Activated CD4-positive, alpha-beta T cell treated with anti-CD3 and anti-CD28 coated beads, Interleukin-2, amount 50 U/mL, for 4 hours (primary cell): ENCODE data around the gene GOT2.
A peak's percentile ranks its signal among the peaks of the same experiment; 100 is the strongest.
"Not testable (repeated sequence)": the region's sequence is repeated elsewhere in the genome, so short reads cannot be mapped to it uniquely, and the experiment has no call there.

ENCODE experiments used
- DNase-seq, 2 experiments: peaks; one replicate each; pipeline ENCODE4 v3.0.0-alpha.2; 2020

GOT2 gene

DNA sequence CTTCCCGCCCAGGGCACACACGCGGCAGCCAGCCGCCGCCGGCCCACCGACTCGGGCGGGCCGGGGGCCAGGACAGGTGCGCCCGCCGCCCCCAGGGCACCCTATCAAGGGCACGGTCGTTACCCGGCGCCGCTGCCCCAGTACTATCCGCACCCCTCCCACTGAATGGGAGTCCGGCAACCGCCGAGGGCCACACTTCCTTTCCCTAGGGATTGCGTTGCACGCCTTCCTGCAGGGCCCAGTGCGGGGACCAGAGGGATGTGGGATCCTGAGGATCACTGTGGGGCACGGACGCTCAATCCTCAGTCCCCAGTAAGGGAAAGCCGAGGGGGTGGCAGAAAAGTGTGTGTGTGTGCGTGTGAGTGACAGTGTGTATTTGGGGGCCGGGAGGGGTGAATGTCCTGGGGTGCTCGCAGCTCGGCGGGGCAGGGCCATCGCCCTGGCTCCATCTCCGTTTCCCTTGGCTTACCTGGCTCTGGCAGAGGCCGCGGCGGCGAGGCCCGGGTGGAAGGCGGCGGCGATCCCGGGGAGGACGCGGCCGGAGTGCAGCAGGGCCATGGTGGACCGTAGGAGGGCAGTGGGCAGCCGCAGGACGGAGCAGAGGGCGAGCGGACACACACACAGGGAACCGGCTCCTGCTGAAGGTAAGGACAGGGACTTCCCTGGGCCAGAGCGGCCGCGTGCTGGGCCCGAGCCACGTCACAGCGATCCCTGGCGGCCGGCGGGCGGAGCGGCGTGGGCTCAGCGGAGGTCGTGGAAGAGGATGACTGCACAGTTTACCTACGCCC is at the start of gene GOT2:
GOT2 (minus strand) TSS at position 646 of the 788 bp plus-strand sequence; CDS start at position 558, 88 bp downstream.
- peak; percentile 68 to 73 for DNase-seq

DNA sequence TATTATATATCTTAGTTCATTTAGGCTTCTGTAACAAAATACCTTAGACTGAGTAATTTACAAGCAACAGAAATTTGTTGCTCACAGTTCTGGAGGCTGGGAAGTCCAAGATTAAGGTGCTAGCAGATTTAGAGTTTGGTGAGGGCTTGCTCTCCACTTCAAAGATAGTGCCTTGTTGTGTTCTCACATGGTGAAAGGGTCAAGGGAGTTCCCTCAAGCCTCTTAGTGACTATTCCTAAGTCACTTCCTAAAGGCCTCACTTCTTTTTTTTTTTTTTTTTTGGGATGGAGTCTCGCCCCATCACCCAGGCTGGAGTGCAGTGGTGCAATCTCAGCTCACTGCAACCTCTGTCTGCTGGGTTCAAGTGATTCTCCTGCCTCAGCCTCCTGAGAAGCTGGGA is 45.2 kb upstream of the GOT2 start:
- DNase-seq: not testable (repeated sequence)

DNA sequence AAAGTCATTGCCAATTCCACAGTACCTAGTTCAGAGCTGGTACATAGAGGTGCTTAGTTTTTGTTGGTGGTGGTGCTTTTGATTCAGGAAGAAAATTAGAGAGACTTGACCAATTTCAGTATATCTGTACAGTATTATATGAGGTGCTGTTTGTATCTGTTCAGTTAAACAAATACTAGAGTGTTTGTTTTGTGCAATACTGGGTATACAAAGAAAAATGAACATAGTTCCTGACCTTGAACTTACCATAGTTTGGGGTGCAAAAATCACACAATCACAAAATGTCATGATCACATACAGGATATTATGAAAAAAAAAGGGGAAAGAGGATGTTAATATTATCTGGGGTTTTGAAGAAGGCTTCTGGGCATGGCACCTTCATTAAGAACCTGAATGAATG is 39.8 kb upstream of the GOT2 start:
- DNase-seq: no peak

DNA sequence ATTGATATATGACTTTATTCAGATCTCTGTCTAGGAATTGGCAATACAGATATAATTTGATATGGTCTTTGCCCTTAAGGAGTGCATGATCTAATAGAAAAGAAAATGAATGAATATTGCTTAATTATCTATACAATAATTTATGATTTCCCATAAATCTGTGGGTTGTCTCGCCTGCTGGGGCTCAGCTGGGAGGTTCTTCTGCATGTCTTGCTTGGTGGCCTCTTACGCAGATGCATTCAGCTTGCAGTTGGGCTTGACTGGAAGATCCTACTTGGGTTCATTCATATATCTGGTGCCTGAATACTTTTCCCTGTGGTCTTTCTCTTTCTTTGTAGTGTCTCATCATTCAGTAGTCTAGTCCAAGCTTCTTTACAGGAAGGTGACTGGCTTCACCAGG is 34.0 kb upstream of the GOT2 start:
- DNase-seq: no peak

DNA sequence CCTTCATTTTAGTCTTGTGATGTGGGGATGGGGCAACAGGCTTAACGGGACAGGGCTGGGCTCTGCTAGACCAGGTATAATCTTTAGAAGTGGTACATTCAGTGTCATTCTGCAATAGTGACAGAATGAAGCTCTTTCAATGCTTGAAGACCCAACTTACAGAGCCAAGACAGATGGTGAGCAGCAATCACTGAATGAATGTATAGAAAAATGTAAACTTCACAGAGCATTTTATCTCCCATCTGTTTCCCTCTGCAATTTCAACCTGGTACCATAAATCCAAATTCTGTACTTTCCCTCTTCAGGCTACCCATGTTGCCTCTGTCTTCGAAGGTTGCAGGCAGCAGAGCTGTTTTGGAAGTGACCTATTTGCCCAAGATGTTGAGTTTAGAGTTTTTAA is 33.5 kb upstream of the GOT2 start:
- DNase-seq: no peak

DNA sequence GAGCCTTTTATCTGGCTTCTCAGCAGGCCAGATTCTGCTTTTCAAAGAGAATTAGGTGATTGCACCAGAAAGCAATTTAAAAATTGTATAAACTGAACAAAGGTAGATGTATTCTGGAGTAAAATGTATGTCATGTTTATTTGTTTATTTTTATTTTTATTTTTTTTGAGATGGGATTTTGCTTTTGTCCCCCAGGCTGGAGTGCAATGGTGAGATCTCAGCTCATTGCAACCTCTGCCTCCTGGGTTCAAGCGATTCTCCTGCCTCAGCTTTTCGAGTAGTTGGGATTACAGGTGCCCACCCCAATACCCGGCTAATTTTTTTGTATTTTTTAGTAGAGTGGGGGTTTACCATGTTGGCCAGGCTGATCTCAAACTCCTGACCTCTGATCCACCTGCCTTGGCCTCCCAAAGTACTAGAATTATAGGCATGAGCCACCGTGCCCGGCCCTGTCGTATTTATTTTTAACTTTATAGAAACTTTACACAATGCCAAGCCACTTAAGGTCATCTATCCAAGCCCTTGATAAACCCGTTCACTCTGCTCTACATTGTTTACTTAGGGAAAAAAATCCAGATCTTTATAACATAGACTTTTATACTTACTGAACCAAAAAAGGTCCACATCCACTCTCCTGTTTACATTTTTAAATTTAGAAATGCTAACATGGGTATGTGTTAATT is 22.7 kb upstream of the GOT2 start:
- DNase-seq: no peak

DNA sequence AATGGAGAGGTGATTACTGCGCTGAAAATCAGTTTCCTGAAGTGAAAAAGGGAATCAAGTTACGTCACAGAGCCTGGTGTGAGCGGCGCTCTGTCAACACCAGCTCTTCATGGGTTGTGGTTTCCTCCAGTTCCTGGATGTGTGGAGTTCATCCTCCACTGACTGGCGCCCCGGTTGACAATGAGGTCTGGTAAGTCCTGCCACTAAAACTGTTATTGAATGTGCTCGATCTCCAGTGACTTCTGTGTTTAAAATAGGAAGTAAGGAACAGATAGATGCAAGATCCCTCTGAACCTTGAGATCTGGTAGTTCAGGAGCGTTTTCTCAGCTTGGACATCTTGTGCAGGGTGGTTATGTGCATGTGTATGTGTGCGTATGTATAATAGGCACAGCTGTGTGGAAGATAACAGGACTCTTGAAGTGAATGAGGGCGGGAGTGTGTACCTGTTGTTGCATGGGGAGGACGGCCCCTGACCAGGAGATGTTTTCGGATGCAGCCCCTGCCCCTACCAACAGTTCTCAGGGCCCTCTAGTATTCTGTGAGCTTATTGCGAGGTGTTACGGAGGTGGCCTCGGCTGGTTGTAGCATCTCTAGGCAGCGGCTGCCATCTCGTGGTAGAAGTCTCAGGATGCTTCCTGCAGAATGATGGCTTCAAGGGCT is 22.0 kb upstream of the GOT2 start:
- DNase-seq: peak; percentile 74 to 75

DNA sequence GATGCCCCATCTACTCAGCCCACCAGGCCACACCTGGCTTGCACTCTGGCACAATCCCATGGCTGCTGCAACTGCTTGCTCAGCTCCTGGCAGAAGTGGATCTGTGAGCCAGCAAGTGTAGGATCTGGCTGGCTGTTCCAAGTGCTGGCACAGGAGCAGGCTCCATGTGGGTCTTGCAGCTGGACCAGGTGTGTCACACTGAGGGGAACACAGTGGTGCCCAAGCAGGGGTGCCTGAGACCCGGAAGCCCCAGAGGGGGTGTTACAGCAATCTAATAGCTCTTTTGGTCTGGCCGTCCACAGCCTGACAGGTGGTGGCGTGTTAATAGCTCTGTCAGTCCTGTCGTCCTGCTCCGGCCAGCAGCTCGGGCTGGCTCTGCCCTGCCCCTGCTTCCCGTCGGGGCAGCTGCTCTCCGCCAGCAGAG is 19.6 kb upstream of the GOT2 start:
- no peak for DNase-seq

DNA sequence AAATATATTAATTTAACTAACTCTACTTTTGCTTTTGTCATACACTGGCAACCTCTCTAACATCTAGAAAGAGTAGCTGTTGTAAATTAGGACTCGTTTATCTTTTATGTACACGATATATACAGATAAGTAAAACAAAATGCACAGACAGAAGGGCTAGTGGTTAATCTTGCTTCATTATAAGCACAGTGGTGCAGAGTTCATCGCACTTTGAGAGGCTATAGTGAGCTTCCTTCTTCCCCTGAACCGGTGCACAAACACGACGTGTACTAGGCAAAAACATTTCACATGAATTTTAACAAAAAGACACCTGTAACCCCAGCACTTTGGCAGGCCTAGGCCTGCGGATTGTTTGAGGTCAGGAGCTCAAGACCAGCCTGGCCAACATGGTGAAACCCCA is 10.4 kb upstream of the GOT2 start:
- no peak for DNase-seq

DNA sequence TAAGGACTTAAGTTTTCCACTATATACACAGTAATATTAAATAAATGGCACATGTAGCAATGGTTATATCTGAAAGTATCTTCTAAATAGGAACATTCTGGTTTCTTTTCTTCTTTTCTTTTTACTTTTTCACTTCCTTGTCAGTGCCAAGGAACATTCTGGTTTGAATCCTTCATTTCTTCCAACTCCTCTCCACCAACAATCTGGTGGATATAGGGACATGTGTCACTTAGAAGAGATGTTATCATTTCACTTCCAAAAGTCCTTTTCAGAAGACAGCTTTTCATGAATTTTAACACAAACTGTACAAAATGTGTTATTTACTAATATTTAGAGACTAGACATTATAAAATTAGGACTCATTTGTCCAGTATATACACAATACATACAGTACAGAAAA is 7.9 kb upstream of the GOT2 start:
- no peak for DNase-seq

DNA sequence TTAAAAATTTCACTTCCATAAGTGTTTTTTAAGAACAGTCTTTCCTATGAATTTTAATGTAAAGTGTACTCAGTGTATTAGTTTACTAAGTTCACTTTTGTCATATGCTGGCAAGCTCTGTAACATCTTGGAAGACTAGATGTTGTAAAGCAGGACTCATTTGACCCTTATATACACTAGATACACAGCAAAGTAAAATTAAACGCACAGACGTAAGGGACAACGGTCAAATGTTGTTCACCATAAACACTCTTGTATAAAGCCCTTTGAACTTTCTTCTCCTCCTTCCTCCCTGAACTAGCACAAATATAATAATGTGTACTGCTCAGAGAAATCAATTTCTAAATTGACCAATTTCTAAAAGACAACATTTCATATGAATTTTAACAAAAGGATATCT is 7.0 kb upstream of the GOT2 start:
- DNase-seq: no peak

DNA sequence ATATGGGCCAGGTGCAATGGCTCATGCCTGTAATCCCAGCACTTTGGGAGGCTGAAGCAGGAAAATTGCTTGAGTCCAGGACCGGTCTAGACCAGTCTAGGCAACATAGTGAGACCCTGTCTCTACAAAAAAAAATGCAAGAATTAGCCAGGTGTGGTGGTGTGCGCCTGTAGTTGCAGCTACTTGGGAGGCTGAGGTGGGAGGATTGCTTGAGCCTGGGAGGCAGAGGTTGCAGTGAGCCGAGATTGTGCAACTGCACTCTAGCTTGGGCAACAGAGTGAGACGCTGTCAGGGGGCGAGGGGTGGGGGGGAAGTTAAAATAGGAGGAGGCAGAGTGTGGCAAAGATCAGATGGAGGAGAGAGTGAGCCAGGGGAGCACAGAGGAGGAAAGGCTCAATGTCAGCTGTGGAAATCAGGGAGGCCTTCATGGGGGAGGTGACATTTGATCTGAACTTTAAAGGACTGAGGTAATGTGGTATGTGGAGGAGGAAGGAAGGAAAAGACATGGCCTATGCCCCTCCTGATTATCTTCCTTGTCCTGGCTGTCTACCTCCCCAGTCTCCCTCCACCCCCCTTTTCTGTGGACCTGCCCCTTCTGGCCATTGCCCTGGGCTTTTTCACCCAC is 4.7 kb upstream of the GOT2 start:
- no peak for DNase-seq

DNA sequence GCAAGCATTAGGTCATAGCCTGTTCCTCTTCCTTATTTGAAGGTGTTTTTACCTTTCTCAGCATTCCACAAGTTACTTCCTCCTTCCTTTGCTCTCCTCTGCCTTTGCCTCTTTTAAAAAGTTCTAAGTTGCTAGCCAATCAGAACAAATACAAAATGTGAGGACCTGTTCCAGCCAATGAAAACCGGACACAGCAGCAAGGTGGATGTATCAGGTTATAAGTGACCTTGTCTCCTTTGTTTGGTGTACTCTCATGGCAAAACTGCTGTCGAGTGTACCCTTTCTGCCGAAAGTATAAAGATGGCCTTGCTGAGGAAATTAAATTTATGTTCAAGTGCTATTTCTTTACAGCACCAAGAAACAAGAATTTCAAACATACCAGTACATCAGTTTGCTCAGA is 2.2 kb upstream of the GOT2 start:
- DNase-seq: not testable (repeated sequence)

DNA sequence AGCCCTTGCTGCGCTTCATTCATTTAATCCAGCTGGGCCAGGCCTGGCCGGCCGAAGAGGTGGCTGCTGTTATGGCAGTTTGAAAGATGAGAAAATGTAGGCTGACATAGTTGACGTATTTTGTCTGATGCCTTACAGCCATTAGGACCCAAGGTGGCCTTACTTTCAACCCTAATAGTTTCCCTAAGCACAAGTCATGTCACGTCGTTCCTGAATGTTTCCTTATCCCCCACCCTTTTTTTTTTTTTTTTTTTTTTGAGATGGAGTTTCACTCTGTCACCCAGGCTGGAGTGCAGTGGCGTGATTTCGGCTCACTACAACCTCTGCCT is 307 bp upstream of the GOT2 start:
- DNase-seq: no peak

DNA sequence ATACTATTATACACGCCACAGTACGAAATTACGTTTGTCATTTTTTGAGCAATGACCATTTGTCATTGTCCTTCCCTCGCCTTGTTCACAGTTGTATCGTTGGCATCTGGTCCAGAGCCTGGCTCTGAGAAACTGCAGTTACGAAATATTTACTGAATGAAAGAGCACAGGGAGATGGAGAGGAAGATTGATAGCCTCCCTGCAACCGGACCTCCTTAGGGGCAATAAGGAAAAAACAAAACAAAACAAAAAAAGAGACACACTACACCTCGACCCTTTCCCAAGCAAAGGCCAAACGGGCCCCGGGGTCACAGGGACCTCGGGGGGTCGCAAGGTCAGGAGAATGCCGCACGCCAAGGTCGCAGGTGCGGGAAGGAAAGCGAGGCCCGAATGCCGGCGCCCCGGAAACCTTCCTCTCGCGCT is 857 bp downstream of the GOT2 start:
- DNase-seq: no peak

DNA sequence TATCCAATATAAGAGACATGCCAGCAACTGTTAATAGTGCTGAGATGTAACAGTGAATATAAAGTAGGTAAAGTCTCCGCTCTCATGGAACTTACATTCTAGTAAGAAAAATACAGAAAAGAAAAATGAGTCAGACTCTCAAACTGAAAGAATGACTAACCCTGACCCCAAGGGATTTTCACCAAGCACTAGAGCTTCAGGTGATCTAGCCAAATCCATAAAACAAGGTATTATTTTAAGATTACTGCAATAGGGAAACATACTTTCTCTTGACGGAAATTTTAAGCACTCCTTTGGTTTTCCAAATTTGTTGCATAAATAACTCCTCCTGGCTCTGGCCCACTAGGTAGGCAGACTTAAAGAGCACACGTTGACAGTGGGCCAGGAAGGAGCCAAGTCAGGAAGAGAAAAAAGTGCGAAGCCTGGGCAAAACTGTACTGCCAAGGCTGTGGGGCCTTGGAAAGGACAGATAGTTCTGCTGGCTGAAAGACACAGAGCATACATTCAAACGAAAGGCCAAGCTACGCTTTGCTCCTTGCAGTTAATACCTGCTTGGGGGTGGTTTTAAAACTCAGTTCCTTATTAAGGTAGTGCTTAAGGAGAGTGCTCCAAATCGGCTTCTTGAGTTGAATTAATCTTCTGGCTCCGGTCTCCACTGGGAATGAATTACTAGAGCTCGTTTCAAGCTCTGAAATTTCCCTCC is 1.4 kb downstream of the GOT2 start:
- DNase-seq: no peak

DNA sequence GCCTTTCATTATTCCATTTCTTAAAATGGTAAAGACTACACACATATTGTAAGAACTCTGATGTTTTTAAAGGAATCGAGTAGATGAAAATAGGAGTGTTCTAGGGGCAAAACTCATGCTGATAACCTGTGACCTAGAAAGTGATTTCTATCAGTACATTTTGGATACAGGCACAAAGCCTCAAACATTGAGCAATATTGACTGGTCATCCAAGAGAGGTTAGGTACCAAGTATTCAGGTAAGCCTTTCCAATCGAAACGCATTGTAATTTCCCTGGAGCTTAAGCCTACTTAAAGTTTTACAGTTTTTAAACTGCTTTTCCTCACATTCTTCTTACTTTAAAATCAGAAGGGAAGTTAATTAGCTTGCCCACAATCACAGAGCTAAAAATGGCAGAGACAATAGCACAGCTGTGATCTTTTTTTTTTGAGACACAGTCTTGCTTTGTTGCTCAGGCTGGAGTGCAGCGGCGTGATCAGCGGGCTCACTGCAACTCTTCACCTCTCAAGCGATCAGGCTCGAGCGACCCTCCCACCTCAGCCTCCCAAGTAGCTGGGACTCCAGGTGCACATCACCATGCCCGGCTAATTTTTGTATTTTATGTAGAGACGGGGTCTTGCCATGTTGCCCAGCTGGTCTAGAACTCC is 3.3 kb downstream of the GOT2 start:
- DNase-seq: no peak

DNA sequence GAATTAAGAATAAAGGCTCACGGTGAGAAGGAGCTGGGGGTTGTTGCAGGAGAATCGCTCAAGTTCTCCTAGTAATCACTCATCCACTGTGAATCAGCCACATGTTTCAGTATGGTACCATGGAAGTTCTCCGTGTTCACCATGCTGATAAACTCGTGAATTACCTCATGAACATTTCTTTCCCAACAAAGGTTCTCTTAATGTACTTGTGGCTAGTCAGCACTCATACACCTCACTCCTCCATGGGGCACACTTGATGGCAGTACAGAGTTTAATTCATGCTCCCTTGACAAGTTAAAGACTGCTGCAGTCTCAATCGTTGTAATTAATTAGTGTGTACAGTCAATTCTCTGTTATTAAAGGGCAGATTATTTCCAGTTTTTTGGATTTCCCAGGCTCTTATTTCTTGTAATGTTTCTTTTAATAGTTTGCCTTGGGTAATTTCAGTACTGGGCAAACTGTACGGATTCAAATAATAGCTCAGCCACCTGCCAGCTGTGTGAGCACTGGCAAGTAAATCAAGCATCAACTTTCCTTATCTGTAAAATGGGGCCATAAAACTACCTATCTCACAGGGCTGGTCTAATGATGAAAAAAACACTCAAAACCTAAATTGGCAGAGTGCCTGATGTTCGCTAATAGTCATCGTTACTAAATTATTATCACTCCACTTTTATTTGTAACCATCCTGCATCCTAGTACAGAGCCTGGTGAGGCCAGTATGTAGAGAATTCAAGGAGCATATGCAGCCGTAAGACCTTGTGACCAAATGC is 6.1 kb downstream of the GOT2 start:
- no peak for DNase-seq

DNA sequence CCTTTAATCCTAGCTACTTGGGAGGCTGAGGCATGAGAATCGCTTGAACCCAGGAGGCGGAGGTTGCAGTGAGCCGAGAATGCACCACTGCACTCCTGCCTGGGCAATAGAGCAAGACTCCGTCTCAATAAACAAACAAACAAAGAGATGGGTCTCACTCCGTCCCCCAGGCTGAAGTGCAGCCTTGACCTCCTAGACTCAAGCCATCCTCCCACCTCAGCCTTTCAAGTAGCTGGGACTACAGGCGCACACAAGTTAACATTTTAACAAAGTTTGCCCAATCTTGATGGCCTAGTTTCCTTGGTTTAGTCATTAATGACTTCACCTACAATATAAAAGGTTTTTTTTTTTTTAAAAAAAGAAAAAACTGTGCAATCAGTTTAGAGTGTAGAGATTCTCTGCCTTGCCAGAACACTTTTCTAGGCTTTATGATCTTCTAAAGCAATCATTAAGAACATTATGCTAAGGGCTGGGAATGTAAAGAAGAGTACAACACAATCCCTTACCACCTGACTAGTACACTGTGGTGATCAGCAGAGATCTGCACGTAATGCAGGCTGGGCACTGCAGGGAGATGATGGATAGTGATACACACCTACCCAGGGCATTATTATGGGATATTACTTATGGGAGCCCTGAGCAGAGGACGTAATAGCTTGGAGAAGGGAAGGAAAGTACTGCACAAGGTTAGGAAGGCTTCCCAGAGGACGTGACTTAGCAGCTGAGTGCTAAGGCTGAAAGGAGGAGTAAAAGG is 6.9 kb downstream of the GOT2 start:
- no peak for DNase-seq

DNA sequence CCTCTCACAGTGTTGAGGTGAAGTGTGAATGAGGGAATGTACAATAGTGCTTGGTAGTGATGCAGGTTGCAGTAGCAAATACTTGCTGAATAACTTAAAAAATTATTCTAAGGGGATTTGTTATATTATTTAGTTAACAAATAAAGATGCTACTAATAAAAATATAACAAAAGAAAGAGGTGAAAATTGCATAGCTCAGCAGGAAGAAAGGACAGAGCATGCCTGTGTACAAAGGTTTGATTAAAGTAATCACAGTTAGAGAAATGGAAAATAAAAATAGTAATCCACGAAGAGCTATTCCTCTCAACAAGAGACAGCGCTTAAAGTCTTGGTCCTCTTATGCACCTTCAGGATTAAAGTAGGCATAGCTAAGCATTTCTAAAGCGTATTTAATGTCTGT is 11.0 kb downstream of the GOT2 start:
- DNase-seq: no peak

DNA sequence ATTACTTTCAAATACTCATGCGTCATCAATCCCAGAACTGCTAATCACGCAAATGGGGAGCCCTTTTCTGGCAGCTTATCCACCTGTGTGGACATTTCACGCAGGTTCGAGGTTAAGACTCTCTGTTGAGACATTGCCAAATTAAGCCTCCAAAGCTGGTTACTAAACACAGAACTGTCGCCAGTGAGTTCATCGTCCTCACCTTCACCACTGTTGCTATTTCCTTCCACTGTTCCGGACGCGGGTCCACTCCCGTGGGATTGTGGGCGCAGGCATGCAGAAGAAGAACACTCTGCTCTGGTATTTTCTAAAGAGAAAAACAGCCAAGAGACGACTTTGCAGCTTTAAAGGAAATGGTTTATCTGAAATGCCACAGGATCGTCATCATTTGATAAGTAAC is 16.1 kb downstream of the GOT2 start:
- DNase-seq: no peak
